ENCODE measurements around the gene SH3TC2. TPM values are rescaled to one million over a fixed set of nuclear protein-coding genes. Genes with fewer than 3 reads are reported as not detected.

The SH3TC2 gene
- polyA plus RNA-seq, 1 experiment, result 1.9 TPM

DNA sequence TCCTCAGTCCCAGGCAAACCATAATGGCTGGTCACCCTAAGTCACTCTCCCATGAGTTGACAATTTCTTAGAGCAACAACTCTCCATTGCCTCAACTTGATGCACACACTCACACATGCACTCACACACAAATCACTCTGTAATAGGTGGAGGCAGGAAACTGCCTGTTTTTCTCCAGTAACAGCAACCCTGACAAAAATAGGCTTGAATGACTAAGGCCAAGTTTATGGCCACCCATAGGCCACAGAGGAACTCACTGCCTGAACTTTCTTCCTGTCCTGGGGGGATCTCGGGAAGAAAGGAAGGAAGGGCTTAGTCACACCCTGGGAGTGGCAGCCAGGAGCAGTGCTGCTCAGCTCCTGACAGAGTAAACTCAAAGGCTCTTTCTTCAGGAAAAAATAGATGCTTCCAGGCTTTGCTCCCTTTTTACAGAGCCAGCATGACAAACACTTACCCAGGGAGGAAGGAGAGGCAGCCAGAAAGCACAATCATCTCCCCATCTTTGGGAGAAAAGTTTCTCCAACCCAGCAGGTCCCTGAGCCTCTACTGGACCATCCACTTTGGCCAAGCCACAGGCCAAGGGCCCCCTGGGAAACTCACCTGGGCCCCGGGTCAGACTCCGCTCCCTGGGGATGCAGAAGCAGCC is 368 bp downstream of the SH3TC2 start:
- Histone ChIP-seq H3K4me3 (ENCODE audit: low read depth, low read length) (no peak overlapping the region), H3K27me3 (ENCODE audit: control insufficient read depth, insufficient read depth, low read length) (no peaks in the 10 kb centered on the region), H3K36me3 (ENCODE audit: control insufficient read depth, insufficient read depth, low read length) (no peaks in the 10 kb centered on the region)
- TF ChIP-seq, protein P1, sequence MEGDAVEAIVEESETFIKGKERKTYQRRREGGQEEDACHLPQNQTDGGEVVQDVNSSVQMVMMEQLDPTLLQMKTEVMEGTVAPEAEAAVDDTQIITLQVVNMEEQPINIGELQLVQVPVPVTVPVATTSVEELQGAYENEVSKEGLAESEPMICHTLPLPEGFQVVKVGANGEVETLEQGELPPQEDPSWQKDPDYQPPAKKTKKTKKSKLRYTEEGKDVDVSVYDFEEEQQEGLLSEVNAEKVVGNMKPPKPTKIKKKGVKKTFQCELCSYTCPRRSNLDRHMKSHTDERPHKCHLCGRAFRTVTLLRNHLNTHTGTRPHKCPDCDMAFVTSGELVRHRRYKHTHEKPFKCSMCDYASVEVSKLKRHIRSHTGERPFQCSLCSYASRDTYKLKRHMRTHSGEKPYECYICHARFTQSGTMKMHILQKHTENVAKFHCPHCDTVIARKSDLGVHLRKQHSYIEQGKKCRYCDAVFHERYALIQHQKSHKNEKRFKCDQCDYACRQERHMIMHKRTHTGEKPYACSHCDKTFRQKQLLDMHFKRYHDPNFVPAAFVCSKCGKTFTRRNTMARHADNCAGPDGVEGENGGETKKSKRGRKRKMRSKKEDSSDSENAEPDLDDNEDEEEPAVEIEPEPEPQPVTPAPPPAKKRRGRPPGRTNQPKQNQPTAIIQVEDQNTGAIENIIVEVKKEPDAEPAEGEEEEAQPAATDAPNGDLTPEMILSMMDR (IDR thresholded peaks at IDR 0.05; ENCODE audit: insufficient read depth, low read depth, low read length), result no peak
- ChIA-PET POLR2A (no interaction called here), CTCF (interaction anchor here (1.9 kb wide), 1 partner anchor 10 kb away, joined by 6 read pairs; no protein-coding TSS in a partner anchor)
- peak; percentile 84 for DNase-seq (ENCODE audit: low read depth)

DNA sequence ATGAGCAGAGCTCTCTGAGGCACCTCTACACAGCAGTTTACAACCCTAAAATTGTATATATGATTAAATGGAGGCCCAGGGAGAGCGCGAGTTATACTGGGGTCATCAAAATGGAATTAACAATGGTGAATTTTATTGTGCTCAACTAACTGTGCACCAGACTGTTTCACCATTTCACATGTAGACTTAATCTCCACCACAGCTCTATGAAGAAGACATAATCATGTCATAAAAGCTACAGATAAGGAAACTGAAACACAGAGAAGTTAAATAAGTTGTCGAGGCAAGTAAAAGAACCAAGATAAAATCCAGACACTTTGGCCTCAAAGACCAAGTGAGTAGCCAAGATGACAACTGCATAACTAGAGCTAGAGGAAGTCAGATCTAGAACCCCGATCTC is 1.5 kb downstream of the SH3TC2 start:
- ChIA-PET CTCF (interaction anchor here (0.8 to 1.9 kb wide), 3 partner anchors 9 to 53 kb away, joined by 3 to 6 read pairs (median 6); no protein-coding TSS in a partner anchor), POLR2A (no interaction called here)
- Histone ChIP-seq H3K27me3 (ENCODE audit: control insufficient read depth, insufficient read depth, low read length) (no peaks in the 10 kb centered on the region), H3K36me3 (ENCODE audit: control insufficient read depth, insufficient read depth, low read length) (no peaks in the 10 kb centered on the region), H3K4me3 (ENCODE audit: low read depth, low read length) (no peak overlapping the region)
- DNase-seq (ENCODE audit: low read depth), result no peak
- TF ChIP-seq, protein P1 (IDR thresholded peaks at IDR 0.05; ENCODE audit: insufficient read depth, low read depth, low read length), result no peak

DNA sequence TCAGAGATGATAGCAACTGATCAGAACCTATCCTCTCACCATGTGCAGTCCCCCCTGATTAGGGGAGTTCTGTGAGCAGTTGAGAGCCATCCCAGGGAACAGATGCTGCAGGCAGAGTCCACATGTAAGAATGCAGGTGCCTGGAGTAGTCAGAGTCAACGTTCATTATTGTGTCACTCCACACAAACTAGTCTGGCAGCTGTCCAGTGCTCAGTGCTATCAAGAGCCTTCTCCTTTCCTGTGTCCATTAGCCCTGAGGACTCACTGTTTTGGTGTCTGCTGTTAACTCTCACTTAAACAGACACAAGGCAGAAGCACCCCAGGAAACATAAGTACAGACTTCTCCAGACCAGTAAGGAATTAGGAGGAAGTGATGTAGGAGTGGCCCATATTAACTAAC is 2.5 kb downstream of the SH3TC2 start:
- CTCF ChIA-PET, result interaction anchor here (0.6 to 1.9 kb wide), 3 partner anchors 24 to 89 kb away, joined by 3 to 6 read pairs (median 3); no protein-coding TSS in a partner anchor
- TF ChIP-seq, protein P1 (IDR thresholded peaks at IDR 0.05; ENCODE audit: insufficient read depth, low read depth, low read length), result no peak
- Histone ChIP-seq H3K36me3 (ENCODE audit: control insufficient read depth, insufficient read depth, low read length) (no peaks in the 10 kb centered on the region), H3K4me3 (ENCODE audit: low read depth, low read length) (no peak overlapping the region), H3K27me3 (ENCODE audit: control insufficient read depth, insufficient read depth, low read length) (no peaks in the 10 kb centered on the region)
- POLR2A ChIA-PET, result no interaction called here
- no peak for DNase-seq (ENCODE audit: low read depth)

DNA sequence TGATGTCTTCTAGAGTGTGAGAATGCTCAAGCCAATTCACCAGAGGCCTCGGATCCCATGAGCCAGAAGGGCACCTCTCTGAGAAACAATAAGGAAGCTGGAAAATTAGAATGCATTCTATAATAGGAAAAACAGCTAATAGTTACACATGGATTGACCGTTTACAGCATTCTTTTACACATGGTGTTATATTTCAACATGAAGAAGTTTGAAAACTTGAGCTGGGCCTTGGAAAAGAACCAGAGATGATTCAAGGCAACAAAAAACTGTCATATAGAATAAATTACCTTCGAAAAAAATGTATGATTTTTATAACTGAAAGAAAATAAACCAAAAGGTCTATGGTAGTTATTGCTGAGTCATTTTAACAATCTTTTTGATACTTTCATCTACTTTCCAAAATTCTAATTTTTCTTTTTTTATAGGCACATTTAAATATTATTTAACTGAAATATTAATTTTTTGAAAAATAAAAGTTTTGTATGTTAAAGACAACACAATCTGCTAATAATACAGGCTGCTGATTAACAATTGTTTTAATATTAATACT is 6.2 kb downstream of the SH3TC2 start:
- ChIA-PET POLR2A (interaction anchor here (1.0 kb wide), 1 partner anchor 54 kb away, joined by 4 read pairs; no protein-coding TSS in a partner anchor), CTCF (interaction anchor here (1.1 to 4.8 kb wide), 4 partner anchors 21 to 315 kb away, joined by 3 to 25 read pairs (median 4); no protein-coding TSS in a partner anchor)
- Histone ChIP-seq H3K27me3 (ENCODE audit: control insufficient read depth, insufficient read depth, low read length) (no peaks in the 10 kb centered on the region), H3K4me3 (ENCODE audit: low read depth, low read length) (no peak overlapping the region), H3K36me3 (ENCODE audit: control insufficient read depth, insufficient read depth, low read length) (no peaks in the 10 kb centered on the region)
- TF ChIP-seq, protein P1 (IDR thresholded peaks at IDR 0.05; ENCODE audit: insufficient read depth, low read depth, low read length), result no peak
- no peak for DNase-seq (ENCODE audit: low read depth)

DNA sequence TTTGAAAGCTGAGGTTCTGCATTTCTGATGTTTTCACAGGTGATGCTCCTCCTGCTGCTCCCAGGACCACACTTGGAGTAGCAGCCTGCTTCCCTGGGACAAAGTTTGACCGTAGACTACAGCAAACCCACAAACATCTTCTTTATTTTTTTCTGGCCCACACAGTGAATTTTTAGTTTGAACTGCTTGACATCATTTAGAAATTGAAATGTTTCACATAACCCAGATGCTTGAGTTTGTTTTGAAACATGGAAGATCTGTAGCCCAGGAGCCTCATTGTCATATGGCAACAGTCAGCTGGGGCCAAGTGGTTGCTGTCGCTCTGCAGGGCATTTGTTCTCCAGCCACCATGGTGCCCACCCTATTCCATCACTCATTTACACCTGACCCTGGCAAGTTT is 8.4 kb downstream of the SH3TC2 start:
- Histone ChIP-seq H3K4me3 (ENCODE audit: low read depth, low read length) (no peak overlapping the region), H3K27me3 (ENCODE audit: control insufficient read depth, insufficient read depth, low read length) (no peaks in the 10 kb centered on the region), H3K36me3 (ENCODE audit: control insufficient read depth, insufficient read depth, low read length) (no peaks in the 10 kb centered on the region)
- DNase-seq (ENCODE audit: low read depth), result no peak
- ChIA-PET POLR2A (interaction anchor here (0.6 kb wide), 1 partner anchor 8 kb away, joined by 3 read pairs; no protein-coding TSS in a partner anchor), CTCF (interaction anchor here (0.8 to 3.5 kb wide), 3 partner anchors 18 to 96 kb away, joined by 3 to 19 read pairs (median 5); no protein-coding TSS in a partner anchor)
- TF ChIP-seq, protein P1 (IDR thresholded peaks at IDR 0.05; ENCODE audit: insufficient read depth, low read depth, low read length), result no peak
